VCaP (cell line): ENCODE results near the gene LINGO1.

Experiments used
- H3K27ac ChIP-seq: fragments of 450-650 bp; 2 replicates; pipeline ENCODE4 v1.5.1; 2017
- TF ChIP-seq, protein P1 (sequence below): fragments of 450-650 bp; conservative IDR thresholded peaks from 2 replicates; pipeline ENCODE4 v1.5.1; 2017; ENCODE audit warnings: mild to moderate bottlenecking, moderate library complexity

Gene LINGO1

DNA sequence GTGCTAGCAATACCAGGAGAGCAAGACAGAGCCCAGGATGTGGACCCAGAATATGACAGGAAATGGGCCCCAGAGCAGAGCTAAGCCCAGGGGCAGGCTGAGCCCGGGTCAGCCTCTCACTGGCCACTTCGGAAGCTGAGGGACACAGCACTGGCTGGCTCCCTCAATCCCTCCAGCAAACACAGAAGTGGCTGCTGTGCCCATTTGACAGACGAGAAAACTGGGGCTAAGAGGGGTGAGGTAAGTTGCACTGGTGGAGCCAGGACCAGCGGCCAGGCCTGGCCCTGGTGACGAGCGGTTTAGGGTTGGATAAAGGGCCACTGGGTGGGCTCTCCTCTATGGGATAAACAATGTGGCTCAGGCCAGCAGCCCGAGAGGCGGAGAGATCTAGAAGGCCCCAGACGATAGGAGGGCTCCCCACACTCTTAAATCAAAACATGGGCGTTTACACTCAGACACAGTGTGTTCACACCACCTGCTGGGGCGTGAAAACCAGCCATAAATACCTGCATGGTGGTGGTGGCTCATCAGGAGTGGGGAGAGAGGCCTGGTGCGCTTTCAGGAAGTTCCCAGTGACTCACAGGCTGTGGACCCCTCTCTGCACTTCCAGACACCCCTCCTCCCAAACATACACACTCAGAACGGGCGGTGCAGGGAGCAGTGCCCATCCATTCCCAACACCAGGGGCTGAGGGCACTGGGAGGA is 12.0 kb upstream of the LINGO1 start:
- TF ChIP-seq, protein P1, sequence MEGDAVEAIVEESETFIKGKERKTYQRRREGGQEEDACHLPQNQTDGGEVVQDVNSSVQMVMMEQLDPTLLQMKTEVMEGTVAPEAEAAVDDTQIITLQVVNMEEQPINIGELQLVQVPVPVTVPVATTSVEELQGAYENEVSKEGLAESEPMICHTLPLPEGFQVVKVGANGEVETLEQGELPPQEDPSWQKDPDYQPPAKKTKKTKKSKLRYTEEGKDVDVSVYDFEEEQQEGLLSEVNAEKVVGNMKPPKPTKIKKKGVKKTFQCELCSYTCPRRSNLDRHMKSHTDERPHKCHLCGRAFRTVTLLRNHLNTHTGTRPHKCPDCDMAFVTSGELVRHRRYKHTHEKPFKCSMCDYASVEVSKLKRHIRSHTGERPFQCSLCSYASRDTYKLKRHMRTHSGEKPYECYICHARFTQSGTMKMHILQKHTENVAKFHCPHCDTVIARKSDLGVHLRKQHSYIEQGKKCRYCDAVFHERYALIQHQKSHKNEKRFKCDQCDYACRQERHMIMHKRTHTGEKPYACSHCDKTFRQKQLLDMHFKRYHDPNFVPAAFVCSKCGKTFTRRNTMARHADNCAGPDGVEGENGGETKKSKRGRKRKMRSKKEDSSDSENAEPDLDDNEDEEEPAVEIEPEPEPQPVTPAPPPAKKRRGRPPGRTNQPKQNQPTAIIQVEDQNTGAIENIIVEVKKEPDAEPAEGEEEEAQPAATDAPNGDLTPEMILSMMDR = no peak
- H3K27ac ChIP-seq = no peak overlapping the region

DNA sequence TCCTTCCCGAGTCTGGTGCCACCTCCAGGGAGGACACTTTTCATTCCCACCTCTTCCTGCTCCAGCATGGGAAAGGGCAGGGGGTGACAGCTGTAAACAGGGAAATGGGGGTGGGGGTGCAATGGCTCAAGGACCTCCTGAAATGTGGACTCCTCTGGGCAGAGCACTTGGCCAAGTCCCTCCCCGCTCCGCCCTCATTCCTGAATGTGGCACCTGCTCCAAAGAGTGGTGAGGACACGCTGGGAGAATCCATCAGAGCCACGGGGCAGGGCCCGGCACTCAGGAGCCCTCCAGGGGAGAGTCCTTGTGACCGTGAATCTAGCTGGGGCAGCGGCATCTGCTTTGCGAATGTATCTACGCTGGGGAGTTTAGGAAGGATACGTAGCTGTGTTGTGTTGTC is 11.1 kb upstream of the LINGO1 start:
- TF ChIP-seq, protein P1 = no peak
- H3K27ac ChIP-seq = no peak overlapping the region

DNA sequence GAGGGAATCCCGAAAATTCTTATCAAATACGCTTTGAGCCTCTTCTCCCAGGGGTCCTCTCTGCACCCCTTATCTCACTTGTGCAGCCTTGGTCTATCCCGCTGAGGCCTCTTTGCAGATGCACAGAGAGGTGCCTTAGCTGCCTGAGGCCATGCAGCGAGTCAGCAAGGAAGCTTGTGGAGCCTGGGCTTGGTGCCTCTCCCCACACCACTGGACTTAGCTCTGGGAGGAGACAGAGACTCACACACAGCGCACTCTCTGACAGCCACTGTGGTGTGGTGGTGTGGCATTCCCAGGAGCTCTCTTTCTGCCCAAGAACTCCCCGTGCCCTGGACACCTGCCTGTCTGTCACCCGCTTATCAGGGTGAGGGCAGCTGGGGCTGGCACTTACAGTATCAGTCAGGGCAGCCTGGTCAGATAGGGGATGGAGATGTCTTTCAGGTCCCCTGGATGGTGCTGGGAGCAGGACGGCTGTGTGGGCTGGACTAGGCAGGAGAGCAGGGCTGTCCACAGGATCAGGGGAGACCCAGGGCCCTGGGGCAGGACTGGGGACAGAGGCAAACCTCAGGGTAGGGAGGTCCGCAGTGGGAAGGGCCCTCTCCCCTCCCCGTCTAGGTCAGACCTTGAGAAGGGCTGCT is 10.2 kb upstream of the LINGO1 start:
- H3K27ac ChIP-seq = no peak overlapping the region
- TF ChIP-seq, protein P1 = no peak

DNA sequence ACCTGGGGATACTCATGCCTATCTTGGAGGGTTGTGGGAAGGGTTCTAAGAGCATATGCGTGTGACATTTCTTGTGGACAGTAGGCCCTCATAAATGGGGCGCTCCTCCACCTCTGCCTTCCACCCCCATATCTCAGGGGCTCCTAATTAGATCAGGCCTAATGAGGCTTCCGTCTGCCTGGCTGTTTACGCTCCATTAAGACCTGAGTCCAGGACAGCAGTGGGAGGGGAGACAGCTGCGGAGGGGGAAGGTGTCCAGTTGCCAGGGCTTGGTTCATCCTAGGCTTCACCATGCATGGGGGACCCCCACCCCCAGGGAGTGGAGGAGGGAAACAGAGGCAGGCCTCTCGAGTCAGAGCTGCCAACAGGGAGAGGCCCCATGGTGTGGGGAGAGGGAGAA is 9.3 kb upstream of the LINGO1 start:
- TF ChIP-seq, protein P1 = no peak
- H3K27ac ChIP-seq = no peak overlapping the region

DNA sequence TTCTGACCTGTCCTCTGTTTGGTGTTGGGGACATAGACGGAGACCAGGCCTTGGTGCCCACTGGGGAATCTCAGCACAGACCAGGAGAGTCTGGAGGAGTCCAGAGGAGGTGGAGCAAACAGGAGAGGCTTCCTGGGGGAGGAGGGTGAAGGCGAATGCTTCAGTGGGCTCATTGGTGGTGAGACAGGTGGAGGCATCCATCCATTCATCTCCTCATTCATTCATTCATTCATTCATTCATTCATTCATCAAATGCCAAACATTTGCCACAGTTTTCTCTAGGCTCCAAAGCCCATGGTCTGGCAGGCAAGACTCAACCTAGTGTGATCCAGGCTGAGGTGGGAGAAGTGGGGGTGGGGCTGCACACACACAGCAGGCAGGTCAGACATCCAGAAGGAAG is 7.9 kb upstream of the LINGO1 start:
- TF ChIP-seq, protein P1 = no peak
- H3K27ac ChIP-seq = no peak overlapping the region

DNA sequence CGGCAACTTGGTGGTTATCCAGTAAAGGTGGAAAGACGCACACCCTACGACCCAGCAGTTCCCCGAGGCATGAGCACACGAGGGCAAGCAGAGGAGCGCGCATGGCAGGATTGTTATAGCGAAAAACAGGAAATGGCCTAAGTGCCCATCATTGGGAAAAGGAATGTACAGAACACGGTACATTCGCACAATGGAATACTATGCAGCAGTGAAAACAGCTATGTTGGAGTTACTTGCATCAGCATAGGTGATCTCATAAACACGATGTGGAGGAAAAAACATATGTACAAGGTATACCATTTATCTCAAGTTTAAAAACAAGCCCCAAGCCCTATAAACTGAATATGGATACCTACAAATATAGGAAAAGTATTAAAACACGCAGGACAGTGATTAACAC is 6.7 kb upstream of the LINGO1 start:
- TF ChIP-seq, protein P1 = no peak
- no peak overlapping the region for H3K27ac ChIP-seq

DNA sequence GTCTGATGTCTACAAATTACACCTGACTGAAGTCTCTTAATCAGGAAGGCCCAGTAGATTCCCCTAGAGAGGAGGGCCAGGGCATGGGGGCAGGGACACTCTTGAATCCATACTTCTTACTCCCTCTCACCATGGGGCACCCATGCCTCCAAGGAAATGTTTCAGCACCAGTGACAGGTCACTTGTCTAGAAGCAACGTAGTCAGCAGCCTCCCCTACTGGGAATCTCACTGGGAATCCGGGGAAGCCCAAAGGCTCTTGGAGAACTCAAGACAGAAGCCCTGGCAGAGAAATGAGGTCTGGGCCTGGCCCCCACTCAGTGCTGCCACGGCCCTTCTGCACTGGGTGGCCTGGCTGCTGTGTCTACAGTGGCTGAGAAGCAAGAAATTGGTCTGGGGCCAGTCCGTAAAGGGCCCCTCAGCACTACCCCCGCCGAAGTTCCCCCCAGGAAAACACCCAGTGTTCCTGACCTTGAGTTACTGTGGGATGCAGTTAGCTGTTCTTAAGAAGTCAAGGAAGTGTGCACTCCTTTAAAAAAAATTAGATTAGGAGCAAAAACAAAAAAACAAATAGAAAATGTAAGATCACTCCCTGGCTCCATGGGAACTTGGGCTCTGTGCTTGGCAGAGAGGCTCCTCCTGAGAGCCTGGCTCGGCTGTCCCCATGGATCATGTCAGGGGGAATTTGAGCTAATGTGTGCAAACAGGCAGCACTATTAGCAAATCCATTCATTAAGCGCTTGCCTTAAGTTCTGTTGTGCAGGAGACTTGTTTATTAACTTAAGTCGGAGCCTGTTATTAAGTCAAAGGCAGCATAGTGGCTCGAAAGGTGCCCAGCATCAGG is 5.4 kb upstream of the LINGO1 start:
- H3K27ac ChIP-seq = no peak overlapping the region
- TF ChIP-seq, protein P1 = no peak
